ENCODE measurements around the gene SLC27A3.

GRCh38 chr1:153801786-153802697 lies 26.8 kb downstream of the SLC27A3 start:
- TF ChIP-seq CTCF (IDR thresholded peaks at IDR 0.05) (no peak), EP300 (IDR thresholded peaks at IDR 0.05) (no peak), POLR2AphosphoS5 (IDR thresholded peaks at IDR 0.05) (no peak)

Data from suprapubic skin (tissue), 4 donors.